Measurements from ENCODE around the gene BPI.

The BPI gene

DNA sequence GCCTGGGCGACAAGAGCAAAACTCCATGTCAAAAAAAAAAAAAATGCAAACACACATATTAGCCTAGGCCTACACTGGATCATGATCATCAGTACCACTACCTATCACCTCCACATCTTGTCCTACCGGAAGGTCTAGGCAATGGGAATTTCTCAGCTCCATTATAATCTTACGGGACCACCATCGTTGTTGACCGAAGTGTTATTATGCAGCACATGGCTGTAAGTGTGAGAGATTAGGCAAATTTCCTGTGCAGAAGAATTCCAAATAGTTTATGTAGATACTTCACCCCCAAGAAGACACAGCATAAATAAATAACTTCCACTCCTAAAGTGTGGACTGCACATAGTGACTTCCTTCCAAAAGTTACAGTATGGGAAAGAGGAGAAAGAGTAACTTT lies 26.7 kb upstream of the BPI start:
- H3K23ac ChIP-seq (ENCODE audit: low read length): no peak overlapping the region
- no peak overlapping the region for H3K14ac ChIP-seq (ENCODE audit: low read length)
- H3K79me2 ChIP-seq (ENCODE audit: control insufficient read depth, insufficient read depth, low read length, poor library complexity): no peaks in the 10 kb centered on the region
- H3K27ac ChIP-seq (ENCODE audit: low read depth, low read length): no peak overlapping the region
- no peak overlapping the region for H3K4me2 ChIP-seq (ENCODE audit: low read length)
- H3K18ac ChIP-seq (ENCODE audit: low read length): no peak overlapping the region
- no peak overlapping the region for H4K91ac ChIP-seq (ENCODE audit: low read depth, low read length)
- H2AFZ ChIP-seq (ENCODE audit: insufficient read depth, low read length, poor library complexity): no peak overlapping the region
- H3K36me3 ChIP-seq (ENCODE audit: control insufficient read depth in 1 of 2, insufficient read depth in 2 of 2, low read length in 2 of 2): no peaks in the 10 kb centered on the region
- no peak overlapping the region for H2AK5ac ChIP-seq (ENCODE audit: low read length)
- H3K27me3 ChIP-seq (ENCODE audit: insufficient read depth, low read length): no peaks in the 10 kb centered on the region
- no peak overlapping the region for H2BK120ac ChIP-seq (ENCODE audit: insufficient read depth, low read length, poor library complexity)
- H4K12ac ChIP-seq (ENCODE audit: low read depth, low read length): no peak overlapping the region
- no peaks in the 10 kb centered on the region for H3K4me1 ChIP-seq (ENCODE audit: control insufficient read depth in 1 of 2, insufficient read depth in 2 of 2, low read length in 2 of 2)
- no peak overlapping the region for H3K4me3 ChIP-seq (ENCODE audit: low read depth, low read length)
- H3K4ac ChIP-seq (ENCODE audit: low read depth, low read length): no peak overlapping the region
- WGBS (ENCODE audit: extremely low coverage, insufficient coverage, insufficient read length): no CpG with 5 or more reads among the region's 5 CpGs
- no peak overlapping the region for H2BK12ac ChIP-seq (ENCODE audit: low read length)
- no peak overlapping the region for H2BK5ac ChIP-seq (ENCODE audit: low read depth, low read length, poor library complexity)
- no peaks in the 10 kb centered on the region for H3K79me1 ChIP-seq (ENCODE audit: low read length)
- H3K9me3 ChIP-seq (ENCODE audit: insufficient read depth, low read depth, low read length): peaks cover 5% of the 10 kb centered on the region
- no peak overlapping the region for H3K9ac ChIP-seq (ENCODE audit: low read length)
- DNase-seq: no peak
- H4K8ac ChIP-seq (ENCODE audit: low read depth, low read length): no peak overlapping the region

- Histone ChIP-seq H3K4me1 (ENCODE audit: control insufficient read depth in 1 of 2, insufficient read depth in 2 of 2, low read length in 2 of 2) (no peaks in the 10 kb centered on the region), H3K4me3 (ENCODE audit: low read depth, low read length) (no peak overlapping the region), H2BK5ac (ENCODE audit: low read depth, low read length, poor library complexity) (no peak overlapping the region), H3K27ac (ENCODE audit: low read depth, low read length) (no peak overlapping the region), H3K9ac (ENCODE audit: low read length) (no peak overlapping the region), H3K14ac (ENCODE audit: low read length) (no peak overlapping the region), H3K79me2 (ENCODE audit: control insufficient read depth, insufficient read depth, low read length, poor library complexity) (no peaks in the 10 kb centered on the region), H3K36me3 (ENCODE audit: control insufficient read depth in 1 of 2, insufficient read depth in 2 of 2, low read length in 2 of 2) (no peaks in the 10 kb centered on the region), H3K23ac (ENCODE audit: low read length) (no peak overlapping the region), H3K4me2 (ENCODE audit: low read length) (no peak overlapping the region), H3K9me3 (ENCODE audit: insufficient read depth, low read depth, low read length) (peaks cover 5% of the 10 kb centered on the region), H3K79me1 (ENCODE audit: low read length) (no peaks in the 10 kb centered on the region), H2AK5ac (ENCODE audit: low read length) (no peak overlapping the region), H3K27me3 (ENCODE audit: insufficient read depth, low read length) (no peaks in the 10 kb centered on the region), H2BK120ac (ENCODE audit: insufficient read depth, low read length, poor library complexity) (no peak overlapping the region), H3K18ac (ENCODE audit: low read length) (no peak overlapping the region), H3K4ac (ENCODE audit: low read depth, low read length) (no peak overlapping the region), H4K91ac (ENCODE audit: low read depth, low read length) (no peak overlapping the region), H4K12ac (ENCODE audit: low read depth, low read length) (no peak overlapping the region), H2AFZ (ENCODE audit: insufficient read depth, low read length, poor library complexity) (no peak overlapping the region), H2BK12ac (ENCODE audit: low read length) (no peak overlapping the region), H4K8ac (ENCODE audit: low read depth, low read length) (no peak overlapping the region)
- DNase-seq: no peak
- no CpG with 5 or more reads among the region's 2 CpGs for WGBS (ENCODE audit: extremely low coverage, insufficient coverage, insufficient read length)
These were observed 26.3 kb upstream of the BPI start for GRCh38 chr20:38277691-38278090.

DNA sequence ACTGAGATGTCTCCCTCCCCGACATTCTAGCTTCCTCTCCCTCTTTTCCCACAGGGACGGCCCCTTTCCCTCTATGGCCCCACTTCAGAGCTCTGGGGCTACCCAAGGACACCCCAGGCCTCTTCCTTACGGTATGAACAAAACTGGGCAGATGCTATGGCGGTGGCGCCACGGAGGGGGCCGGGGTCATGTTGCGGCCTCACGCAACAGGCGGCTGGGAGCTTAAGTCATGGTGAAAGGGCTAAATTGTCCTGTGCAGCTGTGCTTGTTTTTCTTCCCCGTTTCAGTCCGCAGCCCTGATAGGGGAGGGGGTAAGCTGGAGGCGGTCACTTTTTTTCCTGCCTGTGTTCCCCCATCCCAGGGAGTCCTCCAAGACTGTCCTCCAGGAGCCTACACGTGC lies 25.8 kb upstream of the BPI start:
- Histone ChIP-seq H3K9me3 (ENCODE audit: insufficient read depth, low read depth, low read length) (peaks cover 5% of the 10 kb centered on the region), H2AFZ (ENCODE audit: insufficient read depth, low read length, poor library complexity) (no peak overlapping the region), H4K12ac (ENCODE audit: low read depth, low read length) (no peak overlapping the region), H3K4me2 (ENCODE audit: low read length) (no peak overlapping the region), H4K91ac (ENCODE audit: low read depth, low read length) (no peak overlapping the region), H4K8ac (ENCODE audit: low read depth, low read length) (no peak overlapping the region), H3K23ac (ENCODE audit: low read length) (no peak overlapping the region), H3K9ac (ENCODE audit: low read length) (no peak overlapping the region), H2AK5ac (ENCODE audit: low read length) (no peak overlapping the region), H3K79me1 (ENCODE audit: low read length) (no peaks in the 10 kb centered on the region), H3K36me3 (ENCODE audit: control insufficient read depth in 1 of 2, insufficient read depth in 2 of 2, low read length in 2 of 2) (no peaks in the 10 kb centered on the region), H3K79me2 (ENCODE audit: control insufficient read depth, insufficient read depth, low read length, poor library complexity) (no peaks in the 10 kb centered on the region), H3K4ac (ENCODE audit: low read depth, low read length) (no peak overlapping the region), H3K27me3 (ENCODE audit: insufficient read depth, low read length) (no peaks in the 10 kb centered on the region), H3K4me3 (ENCODE audit: low read depth, low read length) (no peak overlapping the region), H3K14ac (ENCODE audit: low read length) (no peak overlapping the region), H2BK12ac (ENCODE audit: low read length) (no peak overlapping the region), H3K27ac (ENCODE audit: low read depth, low read length) (no peak overlapping the region), H3K18ac (ENCODE audit: low read length) (no peak overlapping the region), H2BK5ac (ENCODE audit: low read depth, low read length, poor library complexity) (no peak overlapping the region), H2BK120ac (ENCODE audit: insufficient read depth, low read length, poor library complexity) (no peak overlapping the region), H3K4me1 (ENCODE audit: control insufficient read depth in 1 of 2, insufficient read depth in 2 of 2, low read length in 2 of 2) (no peaks in the 10 kb centered on the region)
- DNase-seq: no peak
- WGBS (ENCODE audit: extremely low coverage, insufficient coverage, insufficient read length): no CpG with 5 or more reads among the region's 14 CpGs

DNA sequence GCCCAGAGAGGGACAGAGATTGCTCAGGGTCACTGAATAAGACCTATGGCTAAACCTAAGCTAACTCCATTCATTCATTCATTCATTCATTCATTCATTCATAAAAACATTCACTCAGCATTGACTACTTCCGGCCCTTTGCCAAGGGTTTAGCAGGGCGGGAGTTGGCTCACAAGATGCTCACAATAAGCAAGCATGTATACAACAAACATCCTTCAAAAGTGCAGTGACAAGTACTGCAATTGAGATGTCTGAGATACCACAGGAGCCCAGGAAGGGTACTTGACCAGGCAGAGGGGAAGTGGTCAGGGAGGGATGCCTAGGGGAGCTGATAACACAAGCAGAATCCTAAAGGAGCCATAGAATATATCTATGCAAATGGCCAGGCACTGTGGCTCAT lies 25.2 kb upstream of the BPI start:
- H3K23ac ChIP-seq (ENCODE audit: low read length): no peak overlapping the region
- no peak overlapping the region for H2BK120ac ChIP-seq (ENCODE audit: insufficient read depth, low read length, poor library complexity)
- no peak overlapping the region for H4K8ac ChIP-seq (ENCODE audit: low read depth, low read length)
- H3K9me3 ChIP-seq (ENCODE audit: insufficient read depth, low read depth, low read length): peaks cover 5% of the 10 kb centered on the region
- H2BK12ac ChIP-seq (ENCODE audit: low read length): no peak overlapping the region
- H2AK5ac ChIP-seq (ENCODE audit: low read length): no peak overlapping the region
- H2AFZ ChIP-seq (ENCODE audit: insufficient read depth, low read length, poor library complexity): no peak overlapping the region
- no peaks in the 10 kb centered on the region for H3K79me2 ChIP-seq (ENCODE audit: control insufficient read depth, insufficient read depth, low read length, poor library complexity)
- no peak overlapping the region for H3K4me3 ChIP-seq (ENCODE audit: low read depth, low read length)
- no peak overlapping the region for H3K4me2 ChIP-seq (ENCODE audit: low read length)
- no peak for DNase-seq
- H3K4ac ChIP-seq (ENCODE audit: low read depth, low read length): no peak overlapping the region
- H2BK5ac ChIP-seq (ENCODE audit: low read depth, low read length, poor library complexity): no peak overlapping the region
- H3K79me1 ChIP-seq (ENCODE audit: low read length): no peaks in the 10 kb centered on the region
- no peak overlapping the region for H4K91ac ChIP-seq (ENCODE audit: low read depth, low read length)
- no peak overlapping the region for H3K18ac ChIP-seq (ENCODE audit: low read length)
- H3K27ac ChIP-seq (ENCODE audit: low read depth, low read length): no peak overlapping the region
- H3K4me1 ChIP-seq (ENCODE audit: control insufficient read depth in 1 of 2, insufficient read depth in 2 of 2, low read length in 2 of 2): no peaks in the 10 kb centered on the region
- H4K12ac ChIP-seq (ENCODE audit: low read depth, low read length): no peak overlapping the region
- no CpG with 5 or more reads among the region's 2 CpGs for WGBS (ENCODE audit: extremely low coverage, insufficient coverage, insufficient read length)
- no peaks in the 10 kb centered on the region for H3K27me3 ChIP-seq (ENCODE audit: insufficient read depth, low read length)
- no peak overlapping the region for H3K9ac ChIP-seq (ENCODE audit: low read length)
- no peaks in the 10 kb centered on the region for H3K36me3 ChIP-seq (ENCODE audit: control insufficient read depth in 1 of 2, insufficient read depth in 2 of 2, low read length in 2 of 2)
- H3K14ac ChIP-seq (ENCODE audit: low read length): no peak overlapping the region

All from trophoblast cell (in vitro differentiated cells and primary cell).